ENCODE results near the gene ALDH9A1. TPM values are rescaled to one million over a fixed set of nuclear protein-coding genes. Genes with fewer than 3 reads are reported as not detected.

The ALDH9A1 gene
- total and polyA plus RNA-seq, 12 donors, result 36.0 to 269 (median 170) TPM

DNA sequence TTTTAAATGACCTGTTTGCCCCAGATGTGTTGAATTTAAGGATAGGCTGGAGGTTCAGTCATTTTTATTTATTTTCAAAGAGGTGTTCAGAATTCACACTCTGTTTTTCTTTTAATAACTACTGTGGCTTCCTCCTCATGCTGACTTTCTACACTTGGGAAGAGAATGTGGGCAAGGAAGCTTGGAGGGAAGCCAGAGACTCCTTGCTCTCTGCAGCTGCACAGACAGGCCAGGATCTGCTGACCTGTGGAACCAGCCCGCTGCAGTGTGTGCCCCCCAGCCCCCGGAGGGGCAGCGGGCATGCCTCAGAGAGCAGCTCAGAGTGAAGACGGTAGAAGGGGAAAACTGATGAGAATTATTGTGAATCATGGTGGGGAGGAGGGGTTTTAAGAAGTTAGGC, 50.4 kb downstream of the ALDH9A1 start:
- 81 to 100% (median 85%) methylated on average over 1 to 4 of the region's 4 CpGs for WGBS, 4 donors
- no peaks in the 10 kb centered on the region for H3K27me3 ChIP-seq
- no peak overlapping the region for H3K4me3 ChIP-seq
- intact Hi-C loops (cut with DNase I), result no loop called here
- no peaks in the 10 kb centered on the region for H3K9me3 ChIP-seq (replicated peaks in 1 of 3)
- H3K4me1 ChIP-seq (replicated peaks in 1 of 2), result peaks cover 5 to 32% of the 10 kb centered on the region in 2 donors
- H3K36me3 ChIP-seq (replicated peaks in 1 of 2), result peaks cover 0 to 21% of the 10 kb centered on the region in 2 donors
- peak in 2 of 7 donors; percentile 29 to 34 for DNase-seq
- H3K27ac ChIP-seq, result no peak overlapping the region
- TF ChIP-seq, protein P1, sequence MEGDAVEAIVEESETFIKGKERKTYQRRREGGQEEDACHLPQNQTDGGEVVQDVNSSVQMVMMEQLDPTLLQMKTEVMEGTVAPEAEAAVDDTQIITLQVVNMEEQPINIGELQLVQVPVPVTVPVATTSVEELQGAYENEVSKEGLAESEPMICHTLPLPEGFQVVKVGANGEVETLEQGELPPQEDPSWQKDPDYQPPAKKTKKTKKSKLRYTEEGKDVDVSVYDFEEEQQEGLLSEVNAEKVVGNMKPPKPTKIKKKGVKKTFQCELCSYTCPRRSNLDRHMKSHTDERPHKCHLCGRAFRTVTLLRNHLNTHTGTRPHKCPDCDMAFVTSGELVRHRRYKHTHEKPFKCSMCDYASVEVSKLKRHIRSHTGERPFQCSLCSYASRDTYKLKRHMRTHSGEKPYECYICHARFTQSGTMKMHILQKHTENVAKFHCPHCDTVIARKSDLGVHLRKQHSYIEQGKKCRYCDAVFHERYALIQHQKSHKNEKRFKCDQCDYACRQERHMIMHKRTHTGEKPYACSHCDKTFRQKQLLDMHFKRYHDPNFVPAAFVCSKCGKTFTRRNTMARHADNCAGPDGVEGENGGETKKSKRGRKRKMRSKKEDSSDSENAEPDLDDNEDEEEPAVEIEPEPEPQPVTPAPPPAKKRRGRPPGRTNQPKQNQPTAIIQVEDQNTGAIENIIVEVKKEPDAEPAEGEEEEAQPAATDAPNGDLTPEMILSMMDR (IDR thresholded peaks at IDR 0.05), result no peak
- TF ChIP-seq POLR2A (IDR thresholded peaks at IDR 0.05), result no peak

DNA sequence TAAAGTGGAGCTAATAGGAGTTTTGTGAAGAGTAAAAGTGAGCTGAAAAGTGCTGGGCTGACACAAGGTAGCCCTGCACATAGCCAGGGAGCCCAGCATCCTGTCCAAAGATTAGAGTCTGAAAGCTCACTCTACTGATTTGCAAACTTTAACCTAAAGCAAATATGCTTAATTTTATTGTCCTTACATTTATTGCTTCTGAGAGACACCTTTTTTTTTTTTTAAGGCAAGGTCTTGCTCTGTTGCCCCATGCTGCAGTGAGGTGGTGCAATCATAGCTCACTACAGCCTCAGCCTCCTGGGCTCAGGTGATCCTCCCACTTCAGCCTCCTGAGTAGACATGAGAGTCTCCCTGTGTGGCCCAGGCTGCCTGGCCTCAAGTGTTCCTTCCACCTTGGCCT, 50.8 kb downstream of the ALDH9A1 start:
- intact Hi-C loops (cut with DNase I), result no loop called here
- peaks cover 0 to 21% of the 10 kb centered on the region in 2 donors for H3K36me3 ChIP-seq (replicated peaks in 1 of 2)
- no peaks in the 10 kb centered on the region for H3K9me3 ChIP-seq (replicated peaks in 1 of 3)
- no peaks in the 10 kb centered on the region for H3K27me3 ChIP-seq
- no peak overlapping the region for H3K27ac ChIP-seq
- no peak for DNase-seq
- H3K4me3 ChIP-seq, result no peak overlapping the region
- H3K4me1 ChIP-seq (replicated peaks in 1 of 2), result peaks cover 6 to 30% of the 10 kb centered on the region in 2 donors
- TF ChIP-seq POLR2A (IDR thresholded peaks at IDR 0.05), result no peak
- TF ChIP-seq, protein P1 (IDR thresholded peaks at IDR 0.05), result no peak

DNA sequence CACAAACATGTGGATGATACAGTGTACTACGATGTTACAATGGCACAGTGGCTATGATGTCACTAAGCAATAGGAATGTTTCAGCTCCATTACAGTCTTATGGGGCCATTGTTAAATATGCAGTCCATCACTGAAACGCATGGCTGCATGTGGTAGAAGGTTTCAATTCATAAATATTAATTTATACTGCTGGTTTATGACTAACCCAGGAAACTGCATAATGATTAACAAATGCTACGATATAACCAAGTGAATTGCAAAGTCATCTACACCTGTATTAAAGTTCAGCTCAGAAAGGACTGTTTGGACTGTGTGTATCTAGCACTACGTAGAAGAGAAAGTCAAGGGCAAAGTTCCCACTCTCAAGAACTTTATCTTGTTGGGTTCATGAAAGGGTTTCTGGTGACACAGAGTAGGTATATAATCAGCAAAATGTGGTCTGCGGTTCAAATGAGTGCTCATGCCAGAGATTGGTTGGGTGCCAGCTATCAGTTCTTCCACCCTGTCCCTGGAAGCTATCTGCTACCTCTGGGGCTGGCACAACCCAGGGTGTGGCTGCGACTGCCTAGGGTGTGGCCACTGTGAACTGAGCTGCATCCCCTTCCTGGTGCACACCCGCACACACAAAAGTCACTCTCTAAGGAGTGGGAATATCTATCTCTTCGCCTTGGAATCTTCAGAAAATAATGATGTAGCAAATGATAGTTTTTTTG, 52.6 kb downstream of the ALDH9A1 start:
- H3K4me1 ChIP-seq (replicated peaks in 1 of 2), result peaks cover 22 to 46% of the 10 kb centered on the region in 2 donors

DNA sequence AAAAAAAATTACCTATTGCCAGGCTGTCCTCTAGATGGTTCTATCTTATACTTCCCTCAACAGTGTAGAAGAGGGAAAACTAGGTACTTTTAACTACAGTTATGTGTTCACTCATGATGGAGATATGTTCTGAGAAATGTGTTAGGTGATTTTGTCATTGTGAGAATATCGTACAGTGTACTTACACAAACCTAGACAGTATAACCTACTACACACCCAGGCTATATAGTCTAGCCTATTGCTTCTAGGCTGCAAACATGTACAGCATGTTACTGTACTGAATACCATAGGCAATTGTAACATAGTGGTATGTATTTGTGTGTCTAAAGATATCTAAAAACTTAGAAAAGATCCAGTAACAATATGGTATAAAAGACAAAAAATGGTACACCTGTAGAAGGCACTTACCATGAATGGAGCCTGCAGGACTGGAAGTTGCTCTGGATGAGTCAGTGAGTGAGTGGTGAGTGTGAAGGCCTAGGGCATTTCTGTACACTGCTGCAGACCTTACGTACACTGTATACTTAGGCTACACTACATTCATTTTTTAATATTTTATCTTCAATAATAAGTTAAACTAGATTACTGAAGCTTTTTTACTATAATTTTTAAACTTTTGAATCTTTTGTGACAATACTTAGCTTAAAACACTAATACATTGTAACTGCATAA, 54.2 kb downstream of the ALDH9A1 start:
- Histone ChIP-seq H3K27me3 (no peaks in the 10 kb centered on the region), H3K9me3 (replicated peaks in 1 of 3) (no peaks in the 10 kb centered on the region), H3K4me1 (replicated peaks in 1 of 2) (peaks cover 25 to 50% of the 10 kb centered on the region in 2 donors), H3K36me3 (replicated peaks in 1 of 2) (no peaks in the 10 kb centered on the region), H3K4me3 (no peak overlapping the region), H3K27ac (no peak overlapping the region)
- TF ChIP-seq, protein P1 (IDR thresholded peaks at IDR 0.05), result no peak
- no peak for TF ChIP-seq POLR2A (IDR thresholded peaks at IDR 0.05)
- 47 to 63% (median 56%) methylated on average over 2 of the region's 2 CpGs for WGBS, 4 donors
- DNase-seq, result peak in 1 of 7 donors; percentile 17
- intact Hi-C loops (cut with DNase I), result no loop called here

More for the DNA sequence above, 52.6 kb downstream of the ALDH9A1 start:
- Histone ChIP-seq H3K27ac (no peak overlapping the region), H3K36me3 (replicated peaks in 1 of 2) (peaks cover 0 to 13% of the 10 kb centered on the region in 2 donors), H3K4me3 (no peak overlapping the region), H3K9me3 (replicated peaks in 1 of 3) (no peaks in the 10 kb centered on the region), H3K27me3 (no peaks in the 10 kb centered on the region)
- intact Hi-C loops (cut with DNase I), result no loop called here
- WGBS, 4 donors, result 72 to 80% (median 74%) methylated on average over 7 to 8 of the region's 8 CpGs
- DNase-seq, result no peak
- no peak for TF ChIP-seq POLR2A (IDR thresholded peaks at IDR 0.05)
- TF ChIP-seq, protein P1 (IDR thresholded peaks at IDR 0.05), result no peak

Data from adrenal gland (tissue), 12 donors.